C4-2B (cell line): ENCODE results near the gene CHST11.

Experiments
- CTCF ChIP-seq: fragments of 450-650 bp; conservative IDR thresholded peaks from 2 replicates; pipeline ENCODE4 v1.5.1; 2017; ENCODE audit warnings: mild to moderate bottlenecking
- ZFX ChIP-seq: fragments of 450-650 bp; IDR thresholded peaks from 2 replicates; pipeline ENCODE4 v1.6.1; 2017

- TF ChIP-seq CTCF (peak; percentile 60), ZFX (no peak)
Measured at GRCh38 chr12:104456950-104457745, 400 bp downstream of the CHST11 start.
